Upper lobe of left lung (tissue), 4 donors: Measurements from ENCODE around the gene APBB1IP.

Source experiments
- POLR2A ChIP-seq, 4 donors: fragments of 450-650 bp; IDR thresholded peaks; one replicate each; pipeline ENCODE4 v1.5.1; 2016 to 2017; ENCODE audit warnings: antibody characterized with exemption in 4 of 4, mild to moderate bottlenecking in 2 of 4
- TF ChIP-seq, protein P1 (sequence below), 6 experiments: fragments of 450-650 bp in 4 of 6; fragments of 200-600 bp in 2 of 6; sonication (generic) in 2 of 6; IDR thresholded peaks; one replicate each; pipeline ENCODE4 v1.5.1; 2016 to 2019; ENCODE audit warnings: antibody characterized with exemption in 6 of 6

DNA sequence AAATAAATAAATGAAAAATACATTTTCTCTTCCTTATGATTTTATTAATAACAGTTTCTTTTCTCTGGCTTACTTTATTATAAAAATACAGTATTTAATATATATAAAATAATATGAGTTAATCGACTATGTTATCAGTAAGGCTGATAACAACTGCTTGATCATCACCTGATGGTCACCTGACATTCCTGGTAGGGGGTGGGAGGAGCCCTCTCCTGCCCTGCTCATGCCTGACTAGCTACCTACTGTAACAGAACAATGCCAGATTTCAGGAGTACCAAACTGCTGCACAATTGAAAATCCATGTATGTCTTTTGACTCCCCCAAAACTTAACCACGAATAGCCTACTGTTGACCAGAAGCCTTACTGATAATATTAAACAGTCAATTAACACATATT lies 1.3 kb upstream of the APBB1IP start:
- TF ChIP-seq, protein P1, sequence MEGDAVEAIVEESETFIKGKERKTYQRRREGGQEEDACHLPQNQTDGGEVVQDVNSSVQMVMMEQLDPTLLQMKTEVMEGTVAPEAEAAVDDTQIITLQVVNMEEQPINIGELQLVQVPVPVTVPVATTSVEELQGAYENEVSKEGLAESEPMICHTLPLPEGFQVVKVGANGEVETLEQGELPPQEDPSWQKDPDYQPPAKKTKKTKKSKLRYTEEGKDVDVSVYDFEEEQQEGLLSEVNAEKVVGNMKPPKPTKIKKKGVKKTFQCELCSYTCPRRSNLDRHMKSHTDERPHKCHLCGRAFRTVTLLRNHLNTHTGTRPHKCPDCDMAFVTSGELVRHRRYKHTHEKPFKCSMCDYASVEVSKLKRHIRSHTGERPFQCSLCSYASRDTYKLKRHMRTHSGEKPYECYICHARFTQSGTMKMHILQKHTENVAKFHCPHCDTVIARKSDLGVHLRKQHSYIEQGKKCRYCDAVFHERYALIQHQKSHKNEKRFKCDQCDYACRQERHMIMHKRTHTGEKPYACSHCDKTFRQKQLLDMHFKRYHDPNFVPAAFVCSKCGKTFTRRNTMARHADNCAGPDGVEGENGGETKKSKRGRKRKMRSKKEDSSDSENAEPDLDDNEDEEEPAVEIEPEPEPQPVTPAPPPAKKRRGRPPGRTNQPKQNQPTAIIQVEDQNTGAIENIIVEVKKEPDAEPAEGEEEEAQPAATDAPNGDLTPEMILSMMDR (IDR thresholded peaks at IDR 0.05): no peak
- TF ChIP-seq POLR2A (IDR thresholded peaks at IDR 0.05): no peak
